Measurements from ENCODE around the gene CELSR3.

The CELSR3 gene

GRCh38 chr3:48656841-48657281 lies 5.8 kb downstream of the CELSR3 start:
- DNase-seq = no peak

DNA sequence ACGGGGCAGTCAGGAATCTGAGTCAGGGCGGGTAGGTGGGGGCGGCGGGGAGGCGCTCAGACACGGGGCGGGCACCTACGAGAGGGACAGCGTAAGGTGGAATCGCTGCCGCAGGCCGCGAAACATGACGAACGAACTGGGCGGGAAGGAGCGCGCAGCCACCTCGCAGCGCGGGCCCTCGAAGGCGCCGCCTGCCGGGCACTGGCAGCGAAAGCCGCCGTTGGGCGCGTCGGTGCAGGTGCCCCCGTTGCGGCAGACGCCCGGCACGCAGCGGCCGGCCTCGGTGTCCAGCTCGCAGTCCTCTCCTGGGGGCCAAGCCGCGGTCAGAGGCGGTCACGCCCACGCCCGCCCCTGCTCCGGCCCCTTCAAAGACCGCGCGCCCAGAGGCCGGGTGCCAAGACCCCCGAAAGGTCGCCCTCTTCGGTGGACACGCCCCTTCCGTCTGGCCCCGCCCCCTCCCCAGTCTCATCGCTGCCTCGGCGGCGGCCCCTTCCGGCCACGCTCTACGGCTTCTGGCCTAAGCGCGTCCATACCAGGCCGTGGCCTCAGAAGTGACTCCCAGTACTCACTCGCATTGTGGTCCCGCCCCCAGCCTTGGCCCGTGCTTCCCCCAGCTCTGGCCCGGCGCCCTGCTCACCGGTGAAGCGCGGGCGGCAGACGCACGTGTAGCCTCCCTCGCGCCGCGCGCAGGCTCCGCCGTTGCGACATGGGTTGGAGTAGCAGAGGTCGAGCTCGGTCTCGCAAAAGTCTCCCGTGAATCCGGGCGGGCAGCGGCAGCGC lies 6.4 kb downstream of the CELSR3 start:
- DNase-seq = peak; percentile 81

GRCh38 chr3:48655606-48656005 lies 7.1 kb downstream of the CELSR3 start:
- peak; percentile 52 for DNase-seq

- DNase-seq = no peak
Observed at GRCh38 chr3:48655063-48655462, 7.6 kb downstream of the CELSR3 start.

DNA sequence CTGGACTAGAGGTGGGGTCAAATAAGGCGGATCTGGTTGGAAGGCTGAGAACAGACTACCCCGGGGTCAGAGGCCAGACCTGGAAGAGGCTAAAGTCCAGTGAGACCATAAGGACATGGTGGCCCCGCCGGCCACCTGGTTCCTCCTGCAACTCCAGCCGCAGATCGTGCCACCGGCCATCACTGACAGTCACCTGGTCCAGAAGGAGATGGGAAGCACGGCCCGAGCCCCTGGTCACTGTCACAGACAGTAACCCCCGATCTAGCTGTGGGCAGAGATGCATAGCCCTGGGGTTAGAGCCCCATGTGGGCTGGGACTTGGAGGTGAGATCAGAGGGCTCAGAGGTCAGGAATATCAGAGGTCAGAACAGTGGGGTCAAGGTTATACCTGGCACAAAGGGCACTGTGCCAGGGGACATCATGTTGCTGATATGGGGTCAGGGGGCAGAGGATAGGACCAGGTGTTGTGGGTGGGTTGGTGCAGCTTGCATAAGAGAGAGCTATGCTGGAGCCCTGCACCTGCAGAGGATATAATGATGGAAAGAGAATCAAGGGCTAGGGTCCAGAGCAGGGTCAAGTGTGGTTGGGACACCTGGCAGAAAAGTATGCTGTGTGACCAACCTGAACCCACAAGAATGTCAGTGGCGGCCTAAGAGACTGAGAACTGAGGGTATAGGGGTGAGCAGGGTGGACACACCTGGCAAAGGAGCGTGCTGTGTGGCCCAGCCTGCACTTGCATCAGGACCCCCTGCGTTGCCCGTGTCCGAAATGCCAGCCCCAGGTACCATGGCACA lies 9.6 kb downstream of the CELSR3 start:
- DNase-seq = no peak

- no peak for DNase-seq
Observed at GRCh38 chr3:48651771-48652170, 10.9 kb downstream of the CELSR3 start.

DNA sequence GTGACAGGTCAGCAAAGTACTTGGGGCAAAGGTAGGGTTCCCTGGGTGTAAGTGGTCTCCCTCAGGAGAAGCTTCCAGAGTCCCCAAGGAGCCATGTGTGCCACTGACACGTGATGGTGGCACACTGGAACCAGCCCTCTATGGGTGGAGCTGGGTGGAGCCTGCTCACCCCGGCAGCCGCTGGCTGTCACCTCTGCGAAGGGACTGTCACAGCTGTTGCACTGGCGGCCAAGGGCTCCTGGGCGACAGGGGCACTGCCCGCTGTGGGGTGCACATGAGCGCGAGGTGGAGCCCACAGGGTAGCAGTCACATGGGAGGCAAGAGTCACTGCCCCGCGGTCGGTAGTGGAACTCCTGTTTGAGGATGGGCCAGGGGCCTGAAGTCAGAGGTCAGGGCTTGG lies 12.0 kb downstream of the CELSR3 start:
- no peak for DNase-seq

GRCh38 chr3:48648188-48648850 lies 14.4 kb downstream of the CELSR3 start:
- no peak for DNase-seq

DNA sequence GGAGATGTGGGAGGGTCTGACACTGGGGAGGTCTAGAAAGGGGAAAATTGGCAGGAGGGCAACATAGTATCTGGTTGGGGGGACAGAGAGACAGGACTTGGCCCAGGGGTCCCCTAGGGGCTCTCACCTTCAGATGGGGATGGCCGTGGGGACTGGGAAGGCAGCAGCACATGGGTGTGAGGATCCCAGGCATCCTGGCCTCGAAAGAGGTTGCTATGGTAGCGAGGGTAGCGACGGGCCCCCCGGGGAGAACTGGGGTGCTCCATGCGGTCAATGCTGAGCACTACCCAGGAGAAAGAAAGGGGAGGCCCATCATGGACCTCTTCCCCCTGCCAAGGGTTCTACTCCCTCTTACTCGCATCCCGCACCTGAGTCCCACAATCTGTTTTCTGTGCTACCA lies 15.0 kb downstream of the CELSR3 start:
- DNase-seq = no peak

- no peak for DNase-seq
Observed at GRCh38 chr3:48644898-48645760, 17.6 kb downstream of the CELSR3 start.

DNA sequence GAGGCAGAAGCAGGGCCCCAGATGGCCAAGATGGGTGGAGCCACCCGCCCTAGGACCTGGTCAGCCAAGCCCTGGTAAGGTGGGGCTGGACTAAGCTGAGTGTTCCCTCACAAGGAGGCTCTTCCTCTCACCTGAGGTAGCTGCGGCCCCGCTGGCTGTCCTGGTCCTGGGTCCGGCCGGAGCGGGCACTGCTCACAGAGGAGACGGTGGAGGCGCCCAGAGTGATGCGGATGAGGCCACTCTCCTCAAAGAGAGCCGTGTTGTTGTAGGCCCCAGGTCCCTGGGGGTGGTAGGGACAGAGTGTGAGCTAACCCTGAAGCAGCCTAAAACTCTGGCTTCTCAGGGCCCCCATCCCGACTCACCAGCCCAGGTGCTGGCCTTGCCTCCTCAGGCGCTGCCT lies 20.1 kb downstream of the CELSR3 start:
- no peak for DNase-seq

- no peak for DNase-seq
Observed at GRCh38 chr3:48641396-48641795, 21.3 kb downstream of the CELSR3 start.

- DNase-seq = no peak
Observed at GRCh38 chr3:48639944-48640606, 22.6 kb downstream of the CELSR3 start.

- DNase-seq = no peak
Observed at GRCh38 chr3:48637305-48637704, 25.4 kb downstream of the CELSR3 start.

DNA sequence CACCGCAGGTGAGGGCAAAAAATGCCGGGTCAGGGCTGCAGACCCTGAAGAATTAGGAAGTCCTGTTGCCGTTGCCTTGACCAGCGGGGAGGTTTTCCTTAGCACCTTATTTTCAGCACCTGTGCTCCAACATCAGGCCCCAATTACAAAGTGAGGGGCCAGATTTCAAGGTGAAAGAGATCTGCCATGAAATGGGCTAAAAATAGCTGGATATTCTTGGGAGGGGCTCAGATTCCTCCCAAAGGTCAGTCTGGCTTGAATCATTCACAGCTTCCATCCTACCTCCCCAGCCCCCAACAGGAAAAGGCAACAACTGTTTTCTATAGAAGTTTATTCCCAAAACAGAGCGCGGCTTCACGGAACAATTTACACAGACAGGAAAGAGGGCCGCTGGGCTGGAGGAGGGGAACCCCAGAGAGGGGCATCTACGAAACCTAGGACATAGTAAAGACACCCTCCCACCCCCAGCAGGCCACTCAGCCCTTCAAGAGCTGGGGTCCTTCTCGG lies 26.5 kb downstream of the CELSR3 start:
- no peak for DNase-seq

DNA sequence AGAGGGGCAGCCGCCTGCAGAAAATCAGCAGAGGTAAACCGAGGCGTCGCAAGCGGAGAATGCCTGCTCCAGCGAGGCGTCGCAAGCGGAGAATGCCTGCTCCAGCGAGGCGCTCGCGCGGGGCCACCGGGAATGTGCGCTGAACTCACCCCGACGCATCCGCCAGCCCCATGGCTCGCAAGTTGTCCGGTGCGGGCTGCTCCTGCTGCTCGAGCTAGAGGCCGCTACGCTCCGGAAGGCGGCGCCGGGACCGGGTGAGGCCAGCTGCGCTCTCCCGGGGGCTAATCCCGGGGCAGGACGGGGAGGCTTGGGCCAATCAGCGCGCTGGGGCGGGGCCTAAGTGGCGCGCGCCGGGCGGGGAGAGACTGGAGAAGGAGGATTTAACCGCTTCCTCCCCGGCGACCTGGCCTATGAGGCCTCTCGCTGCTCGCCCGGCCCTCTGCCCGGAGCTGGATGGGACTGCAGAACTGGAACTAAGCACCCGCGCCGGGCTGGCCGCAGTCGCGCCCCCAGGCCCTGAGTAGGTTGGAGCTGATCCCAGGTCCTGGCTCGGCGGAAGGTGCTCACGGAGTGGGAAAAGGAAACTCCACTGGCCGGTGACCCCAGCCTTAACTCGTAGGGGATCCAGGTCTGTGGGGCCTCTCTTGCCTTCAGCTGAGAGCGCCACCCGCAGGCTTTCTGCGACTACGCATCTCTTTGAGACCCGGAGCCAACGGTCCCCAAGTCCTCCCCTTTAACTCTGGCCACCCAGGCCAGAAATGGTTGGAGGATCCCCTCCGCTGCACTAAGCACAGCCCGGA lies 27.3 kb downstream of the CELSR3 start, which contains the start of gene SLC26A6:
Gene SLC26A6, minus strand, starts transcription at position 240 of the 800 bp plus-strand sequence. Its CDS starts 68 bp downstream, at position 172.
- peak; percentile 85 for DNase-seq

DNA sequence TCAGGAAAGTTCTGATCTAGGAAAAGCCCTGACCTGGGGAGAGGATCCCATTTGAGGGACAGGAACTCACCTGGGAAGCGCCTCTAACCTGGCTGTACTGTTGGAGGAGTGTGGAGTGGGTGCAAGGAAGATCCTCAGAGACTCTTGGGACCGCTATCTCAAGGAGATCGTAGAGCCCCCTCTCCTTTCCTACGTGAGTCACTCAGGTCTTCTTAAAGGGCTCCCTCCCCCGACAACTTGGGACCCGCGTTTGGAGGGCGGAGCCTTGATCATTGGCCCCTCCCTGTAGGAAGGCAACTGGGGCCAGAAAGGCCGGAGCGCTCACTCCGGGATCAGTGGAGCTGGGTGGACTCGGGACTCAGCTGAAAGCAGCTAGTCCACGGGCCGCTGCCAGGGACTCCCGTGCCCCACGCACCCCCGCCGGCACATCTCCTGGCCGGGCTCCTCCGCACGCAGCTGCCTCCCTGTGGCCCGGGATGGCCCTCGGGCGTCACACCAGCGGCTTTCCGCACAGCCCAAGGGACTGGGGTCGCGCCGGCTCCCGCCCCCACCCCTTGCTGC lies 27.9 kb downstream of the CELSR3 start:
- DNase-seq = peak; percentile 59

GRCh38 chr3:48633743-48634142 lies 28.9 kb downstream of the CELSR3 start:
- DNase-seq = no peak

DNA sequence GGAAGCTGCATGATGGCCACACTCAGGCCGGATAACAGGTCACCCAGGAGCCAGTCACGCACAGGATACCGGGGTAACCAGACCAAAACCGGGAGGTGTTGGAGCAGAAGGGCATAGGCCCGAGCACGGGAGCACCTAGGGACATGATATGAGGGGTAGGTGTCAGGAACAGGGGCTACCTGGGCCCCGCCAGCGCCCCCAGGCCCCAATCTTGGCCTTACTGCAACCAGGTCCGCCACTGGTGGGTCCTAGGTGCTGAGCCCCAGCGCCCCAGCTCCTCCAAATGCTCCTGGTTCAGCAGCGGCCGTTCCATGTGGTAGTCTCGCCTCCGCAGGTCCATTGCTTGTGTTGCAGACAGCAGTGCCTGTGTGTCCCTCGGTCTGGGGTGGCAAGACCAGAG lies 29.4 kb downstream of the CELSR3 start:
- DNase-seq = no peak

Data from activated T-cell treated with anti-CD3 and anti-CD28 coated beads for 4 hours (primary cell).